ENCODE data around the gene PARP12.

GRCh38 chr7:140010194-140010895 lies 52.4 kb downstream of the PARP12 start:
- no peak for TF ChIP-seq CTCF (IDR thresholded peaks at IDR 0.05)
- no peak for TF ChIP-seq POLR2A (IDR thresholded peaks at IDR 0.05)

All from thyroid gland (tissue), 4 donors.